Mucosa of descending colon (tissue), 3 donors: Measurements from ENCODE around the gene MEGF11. TPM values are rescaled to one million over a fixed set of nuclear protein-coding genes. Genes with fewer than 3 reads are reported as not detected.

Experiments used
- ATAC-seq: fragments of 200-7000 bp; cut with Tn5 transposase; one replicate; pipeline ENCODE4 v1.9.1; 2020; ENCODE audit warnings: mild to moderate bottlenecking, moderate library complexity
- DNase-seq, 3 donors: peaks; one replicate each; pipeline ENCODE4 v3.0.0-alpha.2; 2020
- H3K36me3 ChIP-seq: fragments of 200-600 bp; one replicate; pipeline ENCODE4 v1.8.0; 2021; ENCODE audit warnings: low read depth, mild to moderate bottlenecking
- H3K4me1 ChIP-seq: fragments of 200-600 bp; one replicate; pipeline ENCODE4 v1.8.0; 2021; ENCODE audit warnings: low read depth, mild to moderate bottlenecking
- H3K4me3 ChIP-seq: fragments of 200-600 bp; one replicate; pipeline ENCODE4 v1.8.0; 2021; ENCODE audit warnings: mild to moderate bottlenecking
- H3K9me3 ChIP-seq: fragments of 200-600 bp; one replicate; pipeline ENCODE4 v1.8.0; 2021; ENCODE audit warnings: mild to moderate bottlenecking
- CTCF ChIP-seq: fragments of 200-600 bp; IDR thresholded peaks from one replicate; pipeline ENCODE4 v1.8.0; 2022; ENCODE audit warnings: antibody characterized with exemption, mild to moderate bottlenecking
- intact Hi-C, 2 donors: fragments of 100-400 bp; cut with DNase I in 1 of 2; cut with micrococcal nuclease in 1 of 2; formaldehyde crosslinking; loops; one replicate each; pipeline versions ENCODE4 v1.11.0 to v1.11.1; 2022; cut with DNase I, micrococcal nuclease
- total RNA-seq, 3 donors: library from RNA; stranded (reverse); fragmentation: NEBNext Ultra II Directional in 2 of 3; extraction: Animal tissue kit (Norgen Biotek cat#: 25700) in 2 of 3; gene quantifications; one replicate each; pipeline versions ENCODE4 v1.2.1 to v1.2.4, GENCODE V29; 2021 to 2023
- donor health status: DM: no; HTN: no; CAD: no; lungs with moderate emphysema.
- donor health status: DM: no; HTN: no; CAD: no.
- donor health status: DM: no; HTN: yes; CAD: no.

The MEGF11 gene
- total RNA-seq, 3 donors from 2014 or later: 0.12 to 0.29 (median 0.19) TPM

GRCh38 chr15:66024116-66024515, 229.4 kb downstream of the MEGF11 start:
- H3K9me3 ChIP-seq: no peaks in the 10 kb centered on the region
- intact Hi-C loops: no loop called here
- TF ChIP-seq CTCF: no peak
- no peak for ATAC-seq
- no peak for DNase-seq
- H3K4me1 ChIP-seq: no peaks in the 10 kb centered on the region
- H3K4me3 ChIP-seq: no peak overlapping the region
- H3K36me3 ChIP-seq: no peaks in the 10 kb centered on the region

GRCh38 chr15:66023311-66023972, 230.1 kb downstream of the MEGF11 start:
- Histone ChIP-seq H3K4me3 (no peak overlapping the region), H3K4me1 (no peaks in the 10 kb centered on the region), H3K9me3 (no peaks in the 10 kb centered on the region), H3K36me3 (no peaks in the 10 kb centered on the region)
- intact Hi-C loops: no loop called here
- TF ChIP-seq CTCF: no peak
- ATAC-seq (no peak), DNase-seq (no peak)

- H3K36me3 ChIP-seq: no peaks in the 10 kb centered on the region
- H3K9me3 ChIP-seq: no peaks in the 10 kb centered on the region
- no peaks in the 10 kb centered on the region for H3K4me1 ChIP-seq
- TF ChIP-seq CTCF: no peak
- intact Hi-C loops: no loop called here
- DNase-seq (no peak), ATAC-seq (no peak)
- no peak overlapping the region for H3K4me3 ChIP-seq
Measured at GRCh38 chr15:66022163-66022525, 231.4 kb downstream of the MEGF11 start.

GRCh38 chr15:66021496-66022162, 231.9 kb downstream of the MEGF11 start:
- TF ChIP-seq CTCF: no peak
- intact Hi-C loops: no loop called here

GRCh38 chr15:66019826-66020398, 233.6 kb downstream of the MEGF11 start:
- Histone ChIP-seq H3K4me3 (no peak overlapping the region), H3K4me1 (no peaks in the 10 kb centered on the region), H3K9me3 (no peaks in the 10 kb centered on the region), H3K36me3 (no peaks in the 10 kb centered on the region)
- intact Hi-C loops: no loop called here
- ATAC-seq: no peak
- TF ChIP-seq CTCF: no peak
- no peak for DNase-seq

More at GRCh38 chr15:66021496-66022162, 231.9 kb downstream of the MEGF11 start:
- Histone ChIP-seq H3K36me3 (no peaks in the 10 kb centered on the region), H3K4me3 (no peak overlapping the region), H3K4me1 (no peaks in the 10 kb centered on the region), H3K9me3 (no peaks in the 10 kb centered on the region)
- DNase-seq: no peak
- ATAC-seq: no peak
